Peyer's patch (tissue), 4 donors: ENCODE data around the gene NEU4. TPM values are rescaled to one million over a fixed set of nuclear protein-coding genes. Genes with fewer than 3 reads are reported as not detected.

Experiments used
- DNase-seq, 3 donors: peaks; one replicate each; pipeline ENCODE4 v3.0.0-alpha.2; 2017 to 2019
- H3K27ac ChIP-seq, 4 donors: fragments of 200-600 bp; sonication (generic); one replicate each; pipeline ENCODE4 v1.5.1; 2016 to 2019
- H3K27me3 ChIP-seq, 2 donors: fragments of 200-600 bp; sonication (generic); one replicate each; pipeline ENCODE4 v1.5.1; 2019
- H3K36me3 ChIP-seq, 3 donors: fragments of 200-600 bp; sonication (generic); one replicate each; pipeline ENCODE4 v1.5.1; 2016 to 2019
- H3K4me1 ChIP-seq, 4 donors: fragments of 200-600 bp; sonication (generic); one replicate each; pipeline ENCODE4 v1.5.1; 2016 to 2019
- H3K4me3 ChIP-seq, 4 donors: fragments of 200-600 bp; sonication (generic); 1 replicate in 3 of 4; 2 replicates in 1 of 4; pipeline ENCODE4 v1.5.1; 2016 to 2019; ENCODE audit warnings: mild to moderate bottlenecking in 1 of 4
- H3K9me3 ChIP-seq, 4 donors: fragments of 200-600 bp; sonication (generic); one replicate each; pipeline ENCODE4 v1.5.1; 2016 to 2019; ENCODE audit warnings: mild to moderate bottlenecking in 1 of 4
- CTCF ChIP-seq, 6 experiments: fragments of 450-650 bp in 4 of 6; fragments of 200-600 bp in 2 of 6; sonication (generic) in 1 of 6; IDR thresholded peaks; one replicate each; pipeline ENCODE4 v1.5.1; 2017 to 2019; ENCODE audit warnings: antibody characterized with exemption in 6 of 6, mild to moderate bottlenecking in 3 of 6, moderate library complexity in 1 of 6
- POLR2A ChIP-seq, 2 donors: fragments of 450-650 bp; IDR thresholded peaks; one replicate each; pipeline ENCODE4 v1.5.1; 2017; ENCODE audit warnings: antibody characterized with exemption in 2 of 2, mild to moderate bottlenecking in 2 of 2, moderate library complexity in 2 of 2
- total RNA-seq, 4 donors: library from RNA; depleted of rRNA; stranded (reverse); fragments of >200 nt; gene quantifications; one replicate each; pipeline ENCODE4 v1.1.0, GENCODE V29; 2016

The NEU4 gene
- total RNA-seq, 4 donors from 2014 or later: 35.5 to 73.3 (median 55.9) TPM

- peaks cover 0 to 19% (median 14%) of the 10 kb centered on the region in 4 donors for H3K4me1 ChIP-seq
- H3K27me3 ChIP-seq: no peaks in the 10 kb centered on the region
- TF ChIP-seq CTCF (IDR thresholded peaks at IDR 0.05) (no peak), POLR2A (IDR thresholded peaks at IDR 0.05) (no peak)
- no peaks in the 10 kb centered on the region for H3K36me3 ChIP-seq
- no peak overlapping the region for H3K27ac ChIP-seq
- H3K4me3 ChIP-seq: no peak overlapping the region
- peak in 1 of 3 donors; percentile 45 for DNase-seq
- no peaks in the 10 kb centered on the region for H3K9me3 ChIP-seq
These were observed 46.4 kb downstream of the NEU4 start for GRCh38 chr2:241855245-241855887.

DNA sequence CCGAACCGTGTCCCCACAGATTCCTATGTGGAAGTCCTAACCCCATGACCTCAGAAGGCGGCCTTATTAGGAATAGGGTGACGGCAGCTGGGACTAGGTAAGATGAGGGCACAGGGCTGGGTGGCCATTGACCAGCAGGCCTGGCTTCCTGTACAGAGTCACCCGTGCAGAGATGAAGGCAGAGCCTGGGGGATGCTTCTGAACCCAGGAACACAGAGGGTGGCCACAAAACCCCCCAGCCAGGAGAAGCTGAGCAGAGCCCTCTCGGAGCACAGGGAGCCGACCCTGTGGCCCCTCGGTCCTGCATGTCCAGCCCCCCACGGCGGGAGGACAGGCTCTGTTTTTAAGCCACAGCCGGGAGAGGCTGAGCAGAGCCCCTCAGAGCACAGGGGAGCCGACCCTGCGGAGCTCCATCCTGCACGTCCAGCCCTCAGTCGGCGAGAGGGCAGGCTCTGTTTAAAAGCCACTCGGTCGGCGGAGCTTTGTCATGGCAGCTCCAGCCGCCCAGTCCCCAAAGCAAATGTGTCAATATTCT, 47.0 kb downstream of the NEU4 start:
- Histone ChIP-seq H3K27me3 (no peaks in the 10 kb centered on the region), H3K36me3 (no peaks in the 10 kb centered on the region), H3K4me1 (peaks cover 0 to 23% (median 18%) of the 10 kb centered on the region in 4 donors), H3K4me3 (peak overlapping the region in 1 of 4 donors; percentile 6), H3K9me3 (no peaks in the 10 kb centered on the region), H3K27ac (peak overlapping the region in 1 of 4 donors; percentile 25)
- TF ChIP-seq CTCF (IDR thresholded peaks at IDR 0.05): no peak
- TF ChIP-seq POLR2A (IDR thresholded peaks at IDR 0.05): no peak
- DNase-seq: peak in 1 of 3 donors; percentile 46

GRCh38 chr2:241857041-241857541, 48.1 kb downstream of the NEU4 start:
- H3K36me3 ChIP-seq: no peaks in the 10 kb centered on the region
- no peak for DNase-seq
- peak overlapping the region in 1 of 4 donors; percentile 45 for H3K4me3 ChIP-seq
- TF ChIP-seq POLR2A (IDR thresholded peaks at IDR 0.05): no peak
- TF ChIP-seq CTCF (IDR thresholded peaks at IDR 0.05): no peak
- peak overlapping the region in 1 of 4 donors; percentile 82 for H3K27ac ChIP-seq
- H3K4me1 ChIP-seq: peaks cover 0 to 23% (median 18%) of the 10 kb centered on the region in 4 donors
- no peaks in the 10 kb centered on the region for H3K27me3 ChIP-seq
- H3K9me3 ChIP-seq: no peaks in the 10 kb centered on the region

DNA sequence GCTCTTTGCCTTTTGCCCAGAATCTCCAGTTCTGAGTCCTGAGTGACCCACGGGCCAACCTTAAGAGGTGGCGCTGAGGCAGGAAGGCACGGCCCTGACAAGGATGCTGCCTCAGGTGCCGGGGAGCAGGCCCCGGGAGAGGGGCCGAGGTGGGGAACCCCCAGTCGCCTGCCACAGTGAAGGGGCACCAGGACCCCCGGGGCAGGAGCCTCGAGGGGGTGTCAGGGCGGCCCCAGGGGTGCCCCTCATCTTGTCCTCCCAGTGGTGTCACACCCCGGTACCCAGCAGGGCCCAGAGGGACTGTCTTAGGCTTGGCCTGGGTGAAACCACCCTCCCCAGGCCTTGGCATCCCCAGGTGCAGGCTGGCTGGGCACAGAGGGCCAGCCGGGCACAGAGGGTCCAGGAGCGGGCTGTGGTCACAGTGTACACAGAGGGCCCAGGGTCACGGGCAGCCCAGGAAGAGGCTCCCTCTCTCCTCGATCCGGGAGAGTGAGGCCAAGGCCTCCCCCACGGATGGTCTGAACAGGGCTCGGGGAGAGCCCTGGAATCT, 48.7 kb downstream of the NEU4 start:
- Histone ChIP-seq H3K9me3 (no peaks in the 10 kb centered on the region), H3K4me1 (peaks cover 0 to 23% (median 18%) of the 10 kb centered on the region in 4 donors), H3K27me3 (no peaks in the 10 kb centered on the region), H3K36me3 (no peaks in the 10 kb centered on the region), H3K27ac (peak overlapping the region in 1 of 4 donors; percentile 82), H3K4me3 (peak overlapping the region in 3 of 4 donors; percentile 12 to 45 (median 32))
- no peak for TF ChIP-seq CTCF (IDR thresholded peaks at IDR 0.05)
- TF ChIP-seq POLR2A (IDR thresholded peaks at IDR 0.05): no peak
- DNase-seq: no peak

GRCh38 chr2:241858206-241859016, 49.4 kb downstream of the NEU4 start, which contains the start of gene PDCD1:
Gene PDCD1 (minus strand): TSS chr2:241858894. CDS start chr2:241858838, 56 bp downstream.
- Histone ChIP-seq H3K4me1 (peaks cover 0 to 25% (median 20%) of the 10 kb centered on the region in 4 donors), H3K9me3 (no peaks in the 10 kb centered on the region), H3K4me3 (peak within 1 kb of the TSS; percentile 12 to 45 (median 36)), H3K36me3 (no peaks in the 10 kb centered on the region), H3K27me3 (no peaks in the 10 kb centered on the region), H3K27ac (peak within 1 kb of the TSS; percentile 50 to 82 (median 69))
- DNase-seq: peak in 2 of 3 donors; percentile 81 to 83
- no peak for TF ChIP-seq POLR2A (IDR thresholded peaks at IDR 0.05)
- no peak for TF ChIP-seq CTCF (IDR thresholded peaks at IDR 0.05)
